Activated CD8-positive, alpha-beta memory T cell treated with anti-CD3 and anti-CD28 coated beads, Interleukin-2, amount 50 U/mL, for 1 hour (primary cell): Measurements from ENCODE around the gene C1orf74.
"Not testable (repeated sequence)": the region's sequence is repeated elsewhere in the genome, so short reads cannot be mapped to it uniquely, and the experiment has no call there.

ENCODE experiments used
- DNase-seq: peaks from one replicate; pipeline ENCODE4 v3.0.0-alpha.2; 2020; ENCODE audit errors: extremely low read depth

The C1orf74 gene

GRCh38 chr1:209805875-209806760, 21.8 kb upstream of the C1orf74 start, which contains the start of gene IRF6:
Gene IRF6, minus strand, starts transcription at chr1:209806142. Its CDS starts 4,729 bp downstream, at chr1:209801413.
- no peak for DNase-seq

- no peak for DNase-seq
Measured at GRCh38 chr1:209805341-209805781, 21.0 kb upstream of the C1orf74 start.

- no peak for DNase-seq
Measured at GRCh38 chr1:209803568-209803967, 19.2 kb upstream of the C1orf74 start.

GRCh38 chr1:209802780-209803152, 18.4 kb upstream of the C1orf74 start:
- DNase-seq = no peak

- DNase-seq = no peak
Measured at GRCh38 chr1:209802117-209802779, 17.9 kb upstream of the C1orf74 start.

- DNase-seq = no peak
Measured at GRCh38 chr1:209800984-209801834, 16.9 kb upstream of the C1orf74 start.

GRCh38 chr1:209797978-209798639, 13.8 kb upstream of the C1orf74 start:
- no peak for DNase-seq

- not testable (repeated sequence) for DNase-seq
Measured at GRCh38 chr1:209793711-209794110, 9.4 kb upstream of the C1orf74 start.

GRCh38 chr1:209791920-209792319, 7.6 kb upstream of the C1orf74 start:
- DNase-seq = no peak

- no peak for DNase-seq
Measured at GRCh38 chr1:209790286-209791193, 6.2 kb upstream of the C1orf74 start.

GRCh38 chr1:209789245-209789644, 4.9 kb upstream of the C1orf74 start:
- no peak for DNase-seq

GRCh38 chr1:209787551-209787950, 3.2 kb upstream of the C1orf74 start:
- no peak for DNase-seq

GRCh38 chr1:209786146-209786545, 1.8 kb upstream of the C1orf74 start:
- no peak for DNase-seq

GRCh38 chr1:209785592-209785991, 1.2 kb upstream of the C1orf74 start:
- DNase-seq = no peak

- no peak for DNase-seq
Measured at GRCh38 chr1:209783386-209783785, 973 bp downstream of the C1orf74 start.

- DNase-seq = no peak
Measured at GRCh38 chr1:209780268-209780667, 4.1 kb downstream of the C1orf74 start.

GRCh38 chr1:209778102-209778501, 6.3 kb downstream of the C1orf74 start:
- no peak for DNase-seq

GRCh38 chr1:209777587-209777986, 6.8 kb downstream of the C1orf74 start:
- no peak for DNase-seq

GRCh38 chr1:209775678-209776077, 8.7 kb downstream of the C1orf74 start:
- no peak for DNase-seq

GRCh38 chr1:209774592-209774991, 9.8 kb downstream of the C1orf74 start:
- no peak for DNase-seq
